H1 (cell line): ENCODE results near the gene SUSD1. TPM values are rescaled to one million over a fixed set of nuclear protein-coding genes. Genes with fewer than 3 reads are reported as not detected.

Experiments used
- CTCF ChIA-PET: fragments of 300-600 bp; sonication (Branson Sonifier 250); formaldehyde crosslinking; loops from one replicate; lab custom pipeline; 2021; ENCODE audit not compliant: partially characterized antibody; lab: Charles Lee
- POLR2A ChIA-PET: fragments of 300-600 bp; sonication (Branson Sonifier 250); formaldehyde crosslinking; loops from one replicate; lab custom pipeline; 2021; ENCODE audit warnings: inconsistent platforms; ENCODE audit not compliant: partially characterized antibody; lab: Charles Lee
- DNase-seq, 2 experiments: peaks; one replicate each; pipeline versions ENCODE4 v3.0.0 to v3.0.0-alpha.2; 2010 to 2022; ENCODE audit warnings: low spot score in 2 of 2, low read depth in 1 of 2, mixed read lengths in 1 of 2
- FAIRE-seq: peaks from 2 replicates; lab custom pipeline; 2011; peaks lifted over from hg19 to GRCh38; lab: Jason Lieb, UNC
- H2AFZ ChIP-seq: 2 replicates; pipeline ENCODE4 v1.8.1; 2012; ENCODE audit warnings: low read length, inconsistent platforms
- H2AK5ac ChIP-seq: 2 replicates; pipeline ENCODE4 v1.6.1; 2013; ENCODE audit warnings: low read depth, low read length
- H2BK120ac ChIP-seq: replicated peaks from 2 replicates; pipeline ENCODE3; 2013; ENCODE audit warnings: low read depth, low read length, inconsistent platforms
- H2BK12ac ChIP-seq: 2 replicates; pipeline ENCODE4 v1.6.1; 2013; ENCODE audit warnings: low read depth, low read length
- H2BK15ac ChIP-seq: 2 replicates; pipeline ENCODE4 v1.6.1; 2013; ENCODE audit warnings: low read length
- H2BK20ac ChIP-seq: 2 replicates; pipeline ENCODE4 v1.6.1; 2013; ENCODE audit warnings: low read length
- H2BK5ac ChIP-seq: 2 replicates; pipeline ENCODE4 v1.6.1; 2013; ENCODE audit warnings: low read depth, low read length
- H3K14ac ChIP-seq: 2 replicates; pipeline ENCODE4 v1.6.1; 2013; ENCODE audit warnings: inconsistent platforms; ENCODE audit not compliant: insufficient read length
- H3K18ac ChIP-seq: 2 replicates; pipeline ENCODE4 v1.6.1; 2013; ENCODE audit warnings: low read length; ENCODE audit errors: extremely low read depth
- H3K23ac ChIP-seq: 2 replicates; pipeline ENCODE4 v1.6.1; 2013; ENCODE audit warnings: inconsistent platforms; ENCODE audit not compliant: insufficient read length
- H3K23me2 ChIP-seq: 2 replicates; pipeline ENCODE4 v1.6.1; 2013; ENCODE audit warnings: low read depth, low read length
- H3K27ac ChIP-seq: 2 replicates; pipeline ENCODE4 v1.6.1; 2011; ENCODE audit warnings: low read depth, low read length, inconsistent platforms
- H3K27me3 ChIP-seq, 4 experiments: replicated peaks in 1 of 4; 1 replicate in 1 of 4; 2 replicates in 3 of 4; pipeline versions ENCODE4 v1.6.1 to v1.8.1; 2011 to 2013; ENCODE audit warnings: low read length in 3 of 4, mild to moderate bottlenecking in 3 of 4, inconsistent platforms in 2 of 4, mixed read lengths in 2 of 4, moderate library complexity in 1 of 4; ENCODE audit not compliant: control insufficient read depth in 3 of 4, insufficient read depth in 3 of 4; ENCODE audit errors: extremely low read depth in 1 of 4
- H3K36me3 ChIP-seq, 4 experiments: 2 replicates each; pipeline versions ENCODE4 v1.6.1 to v1.8.1; 2011 to 2013; ENCODE audit warnings: mild to moderate bottlenecking in 4 of 4, low read length in 3 of 4, moderate library complexity in 2 of 4, control low read depth in 1 of 4, inconsistent platforms in 1 of 4; ENCODE audit not compliant: insufficient read depth in 4 of 4, control insufficient read depth in 2 of 4
- H3K4ac ChIP-seq: replicated peaks from 2 replicates; pipeline ENCODE3; 2013; ENCODE audit warnings: low read length, low read depth, mixed read lengths, inconsistent platforms; ENCODE audit not compliant: insufficient read length
- H3K4me1 ChIP-seq, 4 experiments: replicated peaks in 1 of 4; 1 replicate in 1 of 4; 2 replicates in 3 of 4; pipeline versions ENCODE4 v1.6.1 to v1.8.1; 2011 to 2013; ENCODE audit warnings: low read length in 3 of 4, inconsistent platforms in 2 of 4, mixed read lengths in 1 of 4; ENCODE audit not compliant: insufficient read depth in 4 of 4, control insufficient read depth in 3 of 4
- H3K4me2 ChIP-seq, 2 experiments: 2 replicates each; pipeline versions ENCODE4 v1.6.1 to v1.8.1; 2011 to 2013; ENCODE audit warnings: low read depth in 2 of 2, low read length in 2 of 2, control low read depth in 1 of 2, inconsistent platforms in 1 of 2, mild to moderate bottlenecking in 1 of 2; ENCODE audit not compliant: insufficient read depth in 1 of 2
- H3K4me3 ChIP-seq, 4 experiments: fragments of 200-600, 300-600 bp in 1 of 4; sonication (generic), shearing (Covaris generic), sonication (Bioruptor Twin) in 1 of 4; 2 replicates each; pipeline versions ENCODE4 v1.5.1 to v1.8.1; 2011 to 2016; ENCODE audit warnings: low read length in 4 of 4, low read depth in 3 of 4, control low read depth in 2 of 4, inconsistent platforms in 2 of 4, mild to moderate bottlenecking in 2 of 4, mixed read lengths in 1 of 4, moderate library complexity in 1 of 4; ENCODE audit not compliant: insufficient read depth in 2 of 4; ENCODE audit errors: extremely low read depth in 1 of 4
- H3K56ac ChIP-seq: replicated peaks from 2 replicates; pipeline ENCODE3; 2013; ENCODE audit warnings: low read depth, mild to moderate bottlenecking, mixed read lengths, low read length, inconsistent platforms; ENCODE audit not compliant: insufficient read length
- H3K79me1 ChIP-seq: 2 replicates; pipeline ENCODE4 v1.6.1; 2013; ENCODE audit warnings: low read depth, low read length, control low read depth
- H3K79me2 ChIP-seq, 2 experiments: 2 replicates each; pipeline versions ENCODE4 v1.6.1 to v1.8.1; 2012 to 2013; ENCODE audit warnings: low read length in 2 of 2, mild to moderate bottlenecking in 2 of 2, inconsistent platforms in 1 of 2; ENCODE audit not compliant: insufficient read depth in 2 of 2, control insufficient read depth in 1 of 2
- H3K9ac ChIP-seq, 4 experiments: replicated peaks in 1 of 4; 1 replicate in 1 of 4; 2 replicates in 3 of 4; pipeline versions ENCODE4 v1.6.1 to v1.8.1; 2011 to 2013; ENCODE audit warnings: low read depth in 3 of 4, low read length in 3 of 4, control low read depth in 2 of 4, mild to moderate bottlenecking in 2 of 4, moderate library complexity in 2 of 4, inconsistent platforms in 1 of 4; ENCODE audit errors: extremely low read depth in 1 of 4
- H3K9me3 ChIP-seq, 2 experiments: 2 replicates each; pipeline versions ENCODE4 v1.6.1 to v1.8.1; 2012 to 2013; ENCODE audit warnings: mild to moderate bottlenecking in 2 of 2, moderate library complexity in 2 of 2, control low read depth in 1 of 2, inconsistent platforms in 1 of 2, low read depth in 1 of 2, low read length in 1 of 2, mixed read lengths in 1 of 2; ENCODE audit not compliant: insufficient read depth in 2 of 2
- H4K20me1 ChIP-seq, 2 experiments: replicated peaks in 1 of 2; 2 replicates each; pipeline versions ENCODE3 to v1.8.1; 2011 to 2013; ENCODE audit warnings: inconsistent platforms in 2 of 2, low read length in 2 of 2, mild to moderate bottlenecking in 1 of 2; ENCODE audit not compliant: insufficient read depth in 2 of 2, control insufficient read depth in 1 of 2
- H4K5ac ChIP-seq: 2 replicates; pipeline ENCODE4 v1.6.1; 2013; ENCODE audit warnings: low read length, low read depth, mixed read lengths, inconsistent platforms; ENCODE audit not compliant: insufficient read length
- H4K8ac ChIP-seq: 2 replicates; pipeline ENCODE4 v1.8.0; 2013; ENCODE audit warnings: mild to moderate bottlenecking, moderate library complexity, low read length, inconsistent platforms; ENCODE audit not compliant: insufficient read depth; ENCODE audit errors: extremely low read depth
- H4K91ac ChIP-seq: replicated peaks from 2 replicates; pipeline ENCODE3; 2013; ENCODE audit warnings: low read length, mixed read lengths, inconsistent platforms; ENCODE audit not compliant: insufficient read length
- BCL11A ChIP-seq, 2 experiments: IDR thresholded peaks; one replicate each; pipeline ENCODE4 v1.6.1; 2011; ENCODE audit warnings: low read depth in 2 of 2, low read length in 2 of 2, mild to moderate bottlenecking in 2 of 2
- EGR1 ChIP-seq: IDR thresholded peaks from 2 replicates; pipeline ENCODE4 v1.6.1; 2011; ENCODE audit warnings: low read depth, low read length, borderline replicate concordance
- MAX ChIP-seq: IDR thresholded peaks from 2 replicates; pipeline ENCODE4 v1.6.1; 2012; ENCODE audit warnings: inconsistent platforms
- RAD21 ChIP-seq, 2 experiments: IDR thresholded peaks in 1 of 2; conservative IDR thresholded peaks in 1 of 2; 2 replicates each; pipeline ENCODE4 v1.6.1; 2011; ENCODE audit warnings: low read depth in 2 of 2, low read length in 2 of 2, improper control_type of control experiment in 1 of 2, inconsistent platforms in 1 of 2, mild to moderate bottlenecking in 1 of 2, moderate library complexity in 1 of 2
- SIN3A ChIP-seq, 2 experiments: IDR thresholded peaks in 1 of 2; conservative IDR thresholded peaks in 1 of 2; 2 replicates each; pipeline ENCODE4 v1.6.1; 2011 to 2012; ENCODE audit warnings: low read length in 2 of 2, improper control_type of control experiment in 1 of 2, low read depth in 1 of 2, mild to moderate bottlenecking in 1 of 2
- SP1 ChIP-seq: IDR thresholded peaks from 2 replicates; pipeline ENCODE4 v1.6.1; 2011; ENCODE audit warnings: low read depth, low read length
- TBP ChIP-seq: IDR thresholded peaks from 2 replicates; pipeline ENCODE4 v1.6.1; 2011; ENCODE audit warnings: low read depth, low read length, improper control_type of control experiment
- ZNF274 ChIP-seq: IDR thresholded peaks from 2 replicates; pipeline ENCODE4 v1.7.0; 2012; ENCODE audit warnings: low read length, borderline replicate concordance; ENCODE audit errors: extremely low read depth
- WGBS, 2 experiments: shearing (Covaris generic) in 1 of 2; methylation state at CpG; one replicate each; pipeline versions ENCODE4 v1.1.6 to v1.1.7; 2013 to 2015; ENCODE audit warnings: low lambda C conversion rate in 2 of 2, mixed read lengths in 2 of 2, inconsistent platforms in 1 of 2, low coverage in 1 of 2, missing lambda C conversion rate in 1 of 2; ENCODE audit not compliant: insufficient replicate concordance in 2 of 2, insufficient coverage in 1 of 2, insufficient read length in 1 of 2; ENCODE audit errors: extremely low coverage in 1 of 2, missing lambda C conversion rate in 1 of 2; 5-methylcytosine and 5-hydroxymethylcytosine counted together
- polyA plus RNA-seq, 7 experiments: library from polyadenylated mRNA; depleted of rRNA in 3 of 7; stranded (reverse) in 5 of 7; unstranded in 2 of 7; fragments of >200 nt in 5 of 7; fragments of 200-250 nt in 2 of 7; gene quantifications; 1 replicate in 5 of 7; 2 replicates in 1 of 7; 4 replicates in 1 of 7; pipeline versions ENCODE4 v1.2.1 to v1.2.3, GENCODE V29; 2011 to 2013; ENCODE audit warnings: missing spikeins in 2 of 7, mixed read lengths in 2 of 7
- total RNA-seq: library from RNA; stranded (reverse); fragmentation: NEBNext Ultra II Directional; extraction: Animal tissue kit (Norgen Biotek cat#: 25700); gene quantifications from 2 replicates; pipeline ENCODE4 v1.2.1, GENCODE V29; 2021

The SUSD1 gene
- total and polyA plus RNA-seq, 2 of the 8 experiments (the other 6 are each of a cell fraction or from before 2014, with no cell fraction given): 2.8 to 7.2 TPM

GRCh38 chr9:112097712-112098688 is 77.1 kb downstream of the SUSD1 start:
- no peak overlapping the region for H2AFZ ChIP-seq
- no peaks in the 10 kb centered on the region for H3K79me2 ChIP-seq
- H2BK20ac ChIP-seq: peak overlapping the region; percentile 87
- H3K27ac ChIP-seq: peak overlapping the region; percentile 16; the same call in 1 of the 2 replicates
- no peak overlapping the region for H4K91ac ChIP-seq
- H3K14ac ChIP-seq: no peak overlapping the region
- H2BK12ac ChIP-seq: 0 out of 2 replicates have a peak overlapping the region, but pooled peaks have one; percentile 75
- H3K23ac ChIP-seq: no peak overlapping the region
- CTCF ChIA-PET: interaction anchor here (0.5 to 3.9 kb wide), 43 partner anchors 8 to 745 kb away, joined by 3 to 36 read pairs (median 4); partner anchors contain the start of genes HSDL2, PTBP3 and SNX30
- FAIRE-seq (peak; percentile 92), DNase-seq (peak; percentile 72 to 81)
- no peak overlapping the region for H3K9ac ChIP-seq
- peak overlapping the region; percentile 52 to 59 for H3K4me2 ChIP-seq
- H3K9me3 ChIP-seq: no peaks in the 10 kb centered on the region
- no peak overlapping the region for H3K4ac ChIP-seq
- H2BK15ac ChIP-seq: no peak overlapping the region
- no peaks in the 10 kb centered on the region for H3K23me2 ChIP-seq
- no peaks in the 10 kb centered on the region for H3K79me1 ChIP-seq
- 21% methylated on average over 15 of the region's 15 CpGs; no CpG with 5 or more reads in 1 of the 2 experiments for WGBS, 2 experiments
- H4K20me1 ChIP-seq: no peaks in the 10 kb centered on the region
- no peak overlapping the region for H4K8ac ChIP-seq
- no peak overlapping the region for H3K56ac ChIP-seq
- H3K18ac ChIP-seq: peak overlapping the region; percentile 91
- 0 out of 2 replicates have a peak overlapping the region, but pooled peaks have one; percentile 66 for H2BK5ac ChIP-seq
- H3K27me3 ChIP-seq: no peaks in the 10 kb centered on the region
- peaks cover 0 to 3% (median 0%) of the 10 kb centered on the region in 4 experiments; a peak in 1 of 8 replicates for H3K36me3 ChIP-seq
- no peak overlapping the region for H2AK5ac ChIP-seq
- peaks cover 3 to 13% (median 5%) of the 10 kb centered on the region in 4 experiments; a peak in 6 of 7 replicates for H3K4me1 ChIP-seq
- H2BK120ac ChIP-seq: no peak overlapping the region
- H4K5ac ChIP-seq: peak overlapping the region; percentile 34
- H3K4me3 ChIP-seq: peak overlapping the region in 1 of 4 experiments; percentile 27; a peak in 2 of 8 replicates
- POLR2A ChIA-PET: interaction anchor here (0.7 to 1.6 kb wide), 2 partner anchors 15 to 349 kb away, joined by 3 to 4 read pairs; no protein-coding TSS in a partner anchor
- peak in 1 of 2 experiments; percentile 14 for TF ChIP-seq BCL11A (IDR thresholded peaks at IDR 0.05; ENCODE audit: low read depth in 2 of 2, low read length in 2 of 2)
- TF ChIP-seq RAD21 (IDR thresholded peaks at IDR 0.05 in 1 of 2, conservative IDR thresholded peaks at IDR 0.05 in 1 of 2; ENCODE audit: low read depth in 2 of 2, low read length in 2 of 2): peak; percentile 75 to 86
- peak; percentile 29; the same call in 1 of the 2 replicates for TF ChIP-seq EGR1
- TF ChIP-seq ZNF274: no peak
- peak in 1 of 2 experiments; percentile 45; a peak in 1 of 4 replicates for TF ChIP-seq SIN3A (conservative IDR thresholded peaks at IDR 0.05 in 1 of 2, IDR thresholded peaks at IDR 0.05 in 1 of 2; ENCODE audit: low read depth in 1 of 2, low read length in 2 of 2)
- no peak for TF ChIP-seq TBP
- TF ChIP-seq SP1: peak; percentile 53; the same call in 1 of the 2 replicates
- TF ChIP-seq MAX: no peak
